GM12878 (cell line): ENCODE measurements around the gene PRKCE. TPM values are rescaled to one million over a fixed set of nuclear protein-coding genes. Genes with fewer than 3 reads are reported as not detected.

Source experiments
- ATAC-seq: fragments of 200-7000 bp; cut with Tn5 transposase; 3 replicates; pipeline ENCODE4 v1.9.1; 2020; ENCODE audit warnings: mild to moderate bottlenecking, moderate library complexity
- BruUV-seq: library from RNA; stranded (reverse); fragments of 400-500 nt; replicated peaks from 2 replicates; lab custom pipeline; 2021; lab: Mats Ljungman, UMichigan
- CTCF ChIA-PET: fragments of 300-600 bp; sonication (Branson Sonifier 250); formaldehyde crosslinking; extraction: SDS; loops from one replicate; lab custom pipeline; 2021; ENCODE audit warnings: inconsistent platforms; lab: Yijun Ruan, JAX
- POLR2A ChIA-PET: fragments of 350-600 bp; formaldehyde crosslinking; extraction: SDS; loops from one replicate; lab custom pipeline; 2021; ENCODE audit warnings: inconsistent platforms; lab: Charles Lee
- RAD21 ChIA-PET: fragments of 300-600 bp; sonication (Branson Sonifier 250); formaldehyde crosslinking; loops from one replicate; lab custom pipeline; 2023; ENCODE audit warnings: antibody characterized with exemption; ENCODE audit not compliant: unreplicated experiment; lab: Charles Lee
- SMC1A ChIA-PET: fragments of 300-600 bp; sonication (Branson Sonifier 250); formaldehyde crosslinking; loops from one replicate; lab custom pipeline; 2023; ENCODE audit not compliant: unreplicated experiment, uncharacterized antibody; lab: Charles Lee
- DNase-seq: peaks from one replicate; pipeline ENCODE4 v3.0.0-alpha.2; 2011; ENCODE audit warnings: low read depth, low spot score
- FAIRE-seq: peaks from 3 replicates; lab custom pipeline; 2011; peaks lifted over from hg19 to GRCh38; lab: Jason Lieb, UNC
- H2AFZ ChIP-seq: 2 replicates; pipeline ENCODE4 v1.6.0; 2011; ENCODE audit warnings: low read depth, low read length, control low read depth; ENCODE audit not compliant: control insufficient read depth
- H3K27ac ChIP-seq: 2 replicates; pipeline ENCODE4 v1.5.1; 2011; ENCODE audit warnings: control low read depth; ENCODE audit not compliant: control insufficient read depth, insufficient read depth
- H3K27me3 ChIP-seq, 2 experiments: replicated peaks in 1 of 2; 2 replicates each; pipeline versions ENCODE4 v1.6.0 to v1.6.1; 2011; ENCODE audit warnings: low read length in 1 of 2; ENCODE audit not compliant: control insufficient read depth in 2 of 2, insufficient read depth in 2 of 2
- H3K36me3 ChIP-seq, 2 experiments: 2 replicates each; pipeline ENCODE4 v1.5.1; 2011; ENCODE audit warnings: low read length in 1 of 2; ENCODE audit not compliant: control insufficient read depth in 2 of 2, insufficient read depth in 2 of 2
- H3K4me1 ChIP-seq: 2 replicates; pipeline ENCODE4 v1.6.1; 2011; ENCODE audit warnings: mild to moderate bottlenecking, low read length, moderate library complexity, mixed read lengths; ENCODE audit not compliant: control insufficient read depth, insufficient read depth
- H3K4me2 ChIP-seq: 2 replicates; pipeline ENCODE4 v1.6.0; 2011; ENCODE audit warnings: control low read depth; ENCODE audit not compliant: control insufficient read depth, insufficient read depth
- H3K4me3 ChIP-seq: fragments of 200-600 bp; sonication (generic); 2 replicates; pipeline ENCODE4 v1.5.1; 2016
- H3K79me2 ChIP-seq: 2 replicates; pipeline ENCODE4 v1.6.0; 2011; ENCODE audit warnings: low read length; ENCODE audit not compliant: control insufficient read depth, insufficient read depth
- H3K9ac ChIP-seq: 2 replicates; pipeline ENCODE4 v1.8.0; 2011; ENCODE audit warnings: low read length, control low read depth, mixed read lengths; ENCODE audit not compliant: control insufficient read depth, insufficient read depth
- H3K9me3 ChIP-seq: replicated peaks from 3 replicates; pipeline ENCODE4 v1.5.1; 2011; ENCODE audit warnings: mild to moderate bottlenecking, low read length; ENCODE audit not compliant: control insufficient read depth, insufficient read depth
- H4K20me1 ChIP-seq: 2 replicates; pipeline ENCODE4 v1.6.0; 2011; ENCODE audit not compliant: control insufficient read depth, insufficient read depth
- CHD4 ChIP-seq: fragments of 200-600 bp; sonication (generic); IDR thresholded peaks from 2 replicates; pipeline ENCODE4 v1.6.1; 2016; ENCODE audit warnings: mild to moderate bottlenecking
- IKZF2 ChIP-seq, 2 experiments: fragments of 450-650 bp; IDR thresholded peaks; 2 replicates each; pipeline ENCODE4 v1.6.1; 2017; ENCODE audit warnings: mild to moderate bottlenecking in 2 of 2, moderate library complexity in 2 of 2
- RUNX3 ChIP-seq: IDR thresholded peaks from 2 replicates; pipeline ENCODE4 v1.6.1; 2012; ENCODE audit warnings: low read length, inconsistent platforms
- SPI1 ChIP-seq: IDR thresholded peaks from 2 replicates; pipeline ENCODE4 v1.6.1; 2011; ENCODE audit warnings: low read depth, mild to moderate bottlenecking, low read length, moderate library complexity, borderline replicate concordance; ENCODE audit not compliant: insufficient read depth
- USF1 ChIP-seq: IDR thresholded peaks from 2 replicates; pipeline ENCODE4 v1.6.1; 2011; ENCODE audit warnings: borderline replicate concordance, low read depth, mild to moderate bottlenecking, moderate library complexity, mixed read lengths, low read length; ENCODE audit not compliant: insufficient read depth; ENCODE audit errors: extremely low read length
- WGBS: methylation state at CpG from one replicate; pipeline ENCODE4 v1.1.6; 2016; ENCODE audit warnings: low lambda C conversion rate; ENCODE audit not compliant: insufficient replicate concordance, insufficient coverage; ENCODE audit errors: missing lambda C conversion rate; 5-methylcytosine and 5-hydroxymethylcytosine counted together
- in situ Hi-C: fragments of 300-500 bp; cut with MboI; formaldehyde crosslinking; loops from 9 replicates; pipeline ENCODE4 v1.14.3; 2018; ENCODE audit warnings: mixed read lengths
- intact Hi-C: fragments of 100-400 bp; cut with micrococcal nuclease; formaldehyde crosslinking; loops from one replicate; pipeline ENCODE4 v1.14.2; 2022; ENCODE audit not compliant: unreplicated experiment
- polyA plus RNA-seq, 11 experiments: library from polyadenylated mRNA; depleted of rRNA in 4 of 11; unstranded in 6 of 11; stranded (reverse) in 5 of 11; fragments of >200 nt; fragmentation: Nextera tagmentation in 4 of 11; fragmentation: Illumina TruSeq in 1 of 11; extraction: Ambion mirVana in 4 of 11; extraction: Trizol in 1 of 11; gene quantifications; 1 replicate in 1 of 11; 2 replicates in 10 of 11; pipeline versions ENCODE4 v1.2.1 to v1.2.3, GENCODE V29; 2011 to 2016; ENCODE audit warnings: inconsistent platforms in 2 of 11, missing spikeins in 2 of 11, low read depth in 1 of 11
- total RNA-seq, 4 experiments: library from RNA; depleted of rRNA in 3 of 4; stranded (reverse); fragments of >200 nt in 3 of 4; fragmentation: Illumina TruSeq in 1 of 4; extraction: Trizol in 1 of 4; gene quantifications; 2 replicates each; pipeline versions ENCODE4 v1.2.1 to v1.2.3, GENCODE V29; 2013 to 2021

PRKCE gene
- total and polyA plus RNA-seq, 10 of the 15 experiments (the other 5 are each of a cell fraction or from before 2014, with no cell fraction given), result 2.6 to 28.2 (median 11.3) TPM

- intact Hi-C loops, result no loop called here
- H3K9ac ChIP-seq, result no peak overlapping the region
- peak in 1 of 2 experiments; percentile 44; a peak in 1 of 4 replicates for TF ChIP-seq IKZF2 (IDR thresholded peaks at IDR 0.05)
- TF ChIP-seq CHD4, result no peak
- peak; percentile 18; the same call in 1 of the 2 replicates for TF ChIP-seq SPI1
- peak; percentile 48; the same call in 1 of the 2 replicates for TF ChIP-seq RUNX3
- TF ChIP-seq USF1, result no peak
- TF ChIP-seq, all 136 proteins: peak for 3
- ChIA-PET SMC1A (interaction anchor here (0.6 to 4.3 kb wide), 16 partner anchors 10 to 243 kb away, joined by 3 to 24 read pairs (median 4); partner anchors contain the start of gene PRKCE), CTCF (interaction anchor here (0.6 to 1.6 kb wide), 4 partner anchors 9 to 122 kb away, joined by 3 read pairs; no protein-coding TSS in a partner anchor), RAD21 (interaction anchor here (0.8 to 1.8 kb wide), 5 partner anchors 11 to 42 kb away, joined by 3 to 5 read pairs (median 3); no protein-coding TSS in a partner anchor), POLR2A (interaction anchor here (0.8 kb wide), 1 partner anchor 41 kb away, joined by 3 read pairs; no protein-coding TSS in a partner anchor)
- FAIRE-seq, result no peak
- no peak for ATAC-seq
- Histone ChIP-seq H4K20me1 (no peaks in the 10 kb centered on the region), H3K4me3 (no peak overlapping the region), H2AFZ (no peak overlapping the region), H3K4me1 (peaks cover 31% of the 10 kb centered on the region), H3K36me3 (no peaks in the 10 kb centered on the region), H3K27me3 (no peaks in the 10 kb centered on the region), H3K79me2 (peaks cover 25% of the 10 kb centered on the region), H3K27ac (no peak overlapping the region), H3K9me3 (no peaks in the 10 kb centered on the region), H3K4me2 (no peak overlapping the region)
- in situ Hi-C loops, result no loop called here
- BruUV-seq, result no TSS peak
- no peak for DNase-seq
- 87% methylated on average over 4 of the region's 4 CpGs for WGBS
Measured at GRCh38 chr2:45688479-45689298, 37.2 kb downstream of the PRKCE start.
